HG02973 (cell line): ENCODE measurements around the gene SRM.
"Not testable (repeated sequence)": the region's sequence is repeated elsewhere in the genome, so short reads cannot be mapped to it uniquely, and the experiment has no call there.

Experiments
- ATAC-seq: cut with Tn5 transposase; IDR thresholded peaks from one replicate; pipeline ENCODE4 v1.9.1; 2021; ENCODE audit warnings: moderate library complexity; ENCODE audit not compliant: unreplicated experiment

Gene SRM

DNA sequence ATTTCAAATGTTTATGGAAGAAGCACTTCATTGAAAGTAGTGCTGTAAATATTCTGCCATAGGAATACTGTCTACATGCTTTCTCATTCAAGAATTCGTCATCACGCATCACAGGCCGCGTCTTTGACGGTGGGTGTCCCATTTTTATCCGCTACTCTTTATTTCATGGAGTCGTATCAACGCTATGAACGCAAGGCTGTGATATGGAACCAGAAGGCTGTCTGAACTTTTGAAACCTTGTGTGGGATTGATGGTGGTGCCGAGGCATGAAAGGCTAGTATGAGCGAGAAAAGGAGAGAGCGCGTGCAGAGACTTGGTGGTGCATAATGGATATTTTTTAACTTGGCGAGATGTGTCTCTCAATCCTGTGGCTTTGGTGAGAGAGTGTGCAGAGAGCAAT lies 36.6 kb downstream of the SRM start:
- ATAC-seq: no peak

DNA sequence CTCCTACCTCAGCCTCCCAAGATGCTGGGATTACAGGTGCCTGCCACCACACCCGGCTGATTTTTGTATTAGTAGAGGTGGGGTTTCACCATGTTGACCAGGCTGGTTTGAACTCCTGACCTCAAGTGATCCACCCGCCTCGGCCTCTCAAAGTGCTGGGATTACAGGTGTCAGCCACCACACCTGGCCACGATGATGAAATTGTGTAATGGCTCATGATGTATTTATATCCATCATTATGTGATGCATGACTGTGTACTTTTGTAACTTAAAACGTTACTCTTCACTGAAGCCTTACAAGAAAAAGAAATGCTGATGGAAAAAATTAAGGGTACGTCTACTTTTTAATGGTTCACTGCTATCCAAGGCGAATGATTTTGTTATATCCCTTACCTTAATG lies 39.8 kb downstream of the SRM start:
- no peak for ATAC-seq

GRCh38 chr1:11019358-11019757 lies 40.5 kb downstream of the SRM start:
- ATAC-seq: not testable (repeated sequence)

DNA sequence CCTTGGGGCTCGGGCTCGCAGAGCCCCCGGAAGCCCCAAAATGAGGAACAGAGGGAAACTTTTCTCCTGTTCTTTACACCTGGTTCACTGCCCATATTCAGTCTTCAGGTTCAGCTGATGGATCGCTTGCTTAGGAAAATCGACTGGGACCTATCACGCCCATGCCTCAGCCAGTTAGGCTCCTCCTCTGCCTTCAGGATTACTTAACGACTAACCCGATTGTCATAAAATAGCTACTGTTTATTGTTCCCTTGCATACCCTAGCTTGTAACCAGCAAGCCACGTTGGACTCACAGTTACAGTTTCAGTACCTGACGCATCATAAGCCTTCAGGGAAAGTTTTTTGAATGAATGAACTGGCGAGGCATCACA lies 46.7 kb downstream of the SRM start:
- peak; percentile 7 for ATAC-seq

DNA sequence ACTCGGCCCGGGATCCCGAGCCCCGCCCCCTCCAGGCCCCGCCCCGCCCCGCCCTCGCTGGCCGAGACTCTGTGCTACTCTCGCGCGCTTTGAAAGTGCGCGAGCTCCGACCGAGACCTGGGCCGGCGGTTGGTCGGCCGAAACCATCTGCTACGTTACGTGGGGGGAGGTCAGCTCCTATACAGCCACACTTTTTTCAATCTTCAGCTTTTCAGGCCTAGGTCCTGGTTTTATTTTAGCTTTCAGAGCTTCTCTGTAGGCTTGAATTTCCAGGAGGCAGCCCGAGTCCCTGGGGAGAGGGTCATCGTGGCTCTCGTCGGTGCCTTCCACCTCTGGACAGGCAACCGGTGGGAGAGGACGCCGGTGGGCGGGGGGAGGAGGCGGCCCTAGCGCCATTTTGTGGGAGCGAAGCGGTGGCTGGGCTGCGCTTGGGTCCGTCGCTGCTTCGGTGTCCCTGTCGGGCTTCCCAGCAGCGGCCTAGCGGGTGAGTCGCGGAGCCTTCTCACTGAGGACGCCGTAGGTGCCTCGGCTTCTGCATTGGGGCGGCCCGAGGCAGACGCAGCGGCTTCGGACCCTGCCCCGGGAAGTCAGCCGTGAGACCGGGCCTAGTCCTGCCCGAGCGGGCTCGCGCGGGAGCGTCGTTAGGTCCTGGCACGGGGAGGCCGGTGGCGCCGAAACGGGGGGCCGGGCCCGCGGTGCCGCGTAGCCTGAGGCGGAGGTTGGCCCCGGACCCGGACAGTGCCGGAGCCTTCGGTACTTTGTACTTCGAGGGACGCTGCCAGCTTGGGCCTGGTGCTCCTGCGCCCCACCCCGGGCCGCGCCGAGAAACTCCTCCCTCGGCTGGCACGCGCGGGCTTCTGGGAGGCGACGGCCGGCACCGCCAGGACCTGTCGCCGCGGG lies 47.3 kb downstream of the SRM start, which contains the start of gene TARDBP:
Gene TARDBP, plus strand, starts transcription at position 395 of the 900 bp plus-strand sequence. CDS start 1,074 bp downstream, outside the sequence.
- peak; percentile 82 for ATAC-seq
